GM21515 (cell line): Measurements from ENCODE around the gene DLG4.
"Not testable (repeated sequence)": the region's sequence is repeated elsewhere in the genome, so short reads cannot be mapped to it uniquely, and the experiment has no call there.

Experiments used
- ATAC-seq: cut with Tn5 transposase; IDR thresholded peaks from one replicate; pipeline ENCODE4 v1.9.1; 2021; ENCODE audit not compliant: unreplicated experiment

DLG4 gene

DNA sequence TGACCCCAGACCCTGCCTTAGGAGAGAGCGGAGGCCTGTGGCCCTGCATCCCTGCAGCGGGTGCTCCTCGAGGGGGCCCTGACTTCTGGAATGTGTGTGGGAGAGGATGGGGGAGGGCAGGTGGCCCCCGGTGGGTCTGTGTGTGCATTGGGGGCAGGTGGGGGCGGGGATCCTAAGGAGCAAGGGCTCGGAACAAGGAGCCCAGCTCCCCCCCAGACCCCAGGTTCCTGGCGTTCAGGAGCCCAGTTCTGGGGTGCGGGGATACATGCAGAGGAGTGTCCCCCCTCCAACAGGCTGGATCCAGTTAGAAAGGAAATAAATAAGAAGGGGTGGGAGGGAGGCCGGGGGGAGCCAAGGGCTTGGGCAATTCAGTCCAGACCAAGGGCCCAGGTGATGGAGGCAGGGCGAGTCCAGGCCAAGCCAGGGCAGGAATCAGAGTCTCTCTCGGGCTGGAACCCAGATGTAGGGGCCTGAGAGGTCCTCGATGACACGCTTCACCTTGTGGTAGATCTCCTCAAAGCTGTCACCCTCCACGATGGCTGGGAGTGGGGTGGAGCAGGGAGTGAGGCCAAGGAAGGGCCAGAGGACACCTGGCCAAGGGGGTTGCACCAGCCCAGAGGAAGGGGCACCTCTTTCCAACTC, 29.2 kb downstream of the DLG4 start:
- no peak for ATAC-seq

DNA sequence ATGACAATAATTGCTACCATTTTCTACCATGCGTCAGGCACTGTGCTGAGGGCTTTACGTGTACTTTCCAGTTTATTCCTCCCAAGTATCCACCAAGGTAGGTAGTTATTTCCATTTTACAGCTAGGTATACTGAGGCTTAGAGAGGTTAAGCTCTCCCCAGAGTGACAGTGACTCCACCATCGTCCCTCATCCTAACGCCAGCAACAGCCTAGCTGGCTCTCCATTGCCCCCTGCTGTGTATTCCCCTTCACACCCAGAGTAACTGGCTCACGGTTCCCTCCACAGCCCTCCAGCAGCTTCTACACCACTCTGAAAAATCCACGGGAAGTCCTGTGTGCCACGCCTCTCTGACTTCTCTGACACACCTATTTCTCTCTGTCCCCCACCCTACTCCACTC, 33.4 kb downstream of the DLG4 start:
- ATAC-seq, result no peak

DNA sequence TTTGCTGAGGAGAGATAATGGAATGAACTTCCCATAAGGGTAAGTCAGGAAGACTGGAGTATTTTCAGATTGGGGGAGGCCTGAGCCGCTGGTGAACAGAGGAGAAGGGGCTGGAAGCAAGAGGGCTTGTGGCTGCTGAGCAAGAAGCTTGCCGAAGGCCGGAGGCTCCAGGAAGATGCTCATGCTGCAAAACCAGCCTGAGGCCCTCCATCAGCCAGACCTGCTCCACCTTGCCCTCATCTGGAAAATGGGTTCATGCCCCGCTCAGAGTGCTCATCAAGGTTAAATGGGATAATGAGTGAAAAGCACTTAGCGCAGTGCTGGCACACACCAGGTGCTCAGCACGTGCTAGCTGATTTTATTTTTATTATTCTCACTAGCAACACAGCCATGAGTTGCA, 35.0 kb downstream of the DLG4 start:
- no peak for ATAC-seq

DNA sequence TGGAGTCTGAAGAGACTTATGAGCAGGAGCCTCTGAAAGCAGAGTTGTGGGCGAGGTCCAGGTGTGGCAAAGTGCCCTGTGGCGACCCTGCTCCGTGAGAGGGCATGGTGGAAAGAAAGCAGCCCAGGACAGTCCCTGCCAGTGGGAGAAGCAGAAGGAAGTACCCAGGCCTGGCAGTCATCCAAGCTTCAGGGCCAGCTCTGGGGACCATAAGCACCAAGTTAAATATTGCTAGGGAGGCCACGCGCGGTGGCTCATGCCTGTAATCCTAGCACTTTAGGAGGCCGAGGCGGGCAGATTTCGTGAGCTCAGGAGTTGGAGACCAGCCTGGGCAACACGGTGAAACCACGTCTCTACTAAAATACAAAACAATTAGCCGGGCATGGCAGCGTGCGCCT, 35.5 kb downstream of the DLG4 start:
- ATAC-seq, result no peak

DNA sequence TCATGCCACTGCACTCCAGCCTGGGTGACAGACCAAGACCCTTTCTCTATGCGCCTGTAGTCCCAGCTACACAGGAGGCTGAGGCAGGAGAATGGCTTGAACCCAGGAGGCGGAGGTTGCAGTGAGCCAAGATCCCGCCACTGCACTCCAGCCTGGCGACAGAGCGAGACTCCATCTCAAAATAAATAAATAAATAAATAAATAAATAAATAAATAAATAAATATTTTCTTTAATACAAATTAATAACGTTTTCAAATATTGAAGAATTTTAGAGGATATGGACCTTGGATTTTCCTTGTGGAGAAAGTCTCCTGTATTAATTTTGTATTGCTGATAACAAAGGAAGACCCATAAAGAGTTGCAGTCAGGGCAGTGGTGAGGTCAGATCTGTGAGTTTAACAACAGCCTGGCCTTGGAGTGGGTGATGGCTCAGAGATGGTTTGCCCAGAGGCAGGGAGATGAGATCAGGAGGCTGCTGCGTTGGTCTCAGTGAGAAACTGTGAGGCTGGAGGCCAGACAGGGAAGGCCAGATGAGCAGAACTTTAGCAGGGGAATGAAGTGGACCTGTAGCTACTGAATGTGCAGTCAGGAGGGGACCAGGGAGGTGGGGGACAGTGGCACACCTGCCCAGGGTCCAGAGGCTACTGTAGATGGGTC, 36.1 kb downstream of the DLG4 start:
- no peak for ATAC-seq

DNA sequence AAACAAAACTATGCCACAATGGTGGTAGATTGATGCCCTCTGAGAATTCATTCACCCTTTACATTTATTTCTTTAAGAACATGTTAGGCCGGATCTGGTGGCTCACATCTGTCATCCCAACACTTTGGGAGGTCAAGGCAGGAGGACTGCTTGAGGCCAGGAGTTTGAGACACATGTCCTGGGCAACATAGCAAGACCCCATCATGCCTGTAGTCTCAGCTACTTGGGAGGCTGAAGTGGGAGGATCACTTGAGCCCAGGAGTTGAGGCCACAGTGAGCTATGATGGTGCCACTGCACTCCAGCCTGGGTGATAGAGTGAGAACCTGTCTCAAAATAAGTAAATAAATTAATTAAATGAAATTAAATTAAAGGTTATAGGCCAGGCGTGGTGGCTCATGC, 37.5 kb downstream of the DLG4 start:
- not testable (repeated sequence) for ATAC-seq

DNA sequence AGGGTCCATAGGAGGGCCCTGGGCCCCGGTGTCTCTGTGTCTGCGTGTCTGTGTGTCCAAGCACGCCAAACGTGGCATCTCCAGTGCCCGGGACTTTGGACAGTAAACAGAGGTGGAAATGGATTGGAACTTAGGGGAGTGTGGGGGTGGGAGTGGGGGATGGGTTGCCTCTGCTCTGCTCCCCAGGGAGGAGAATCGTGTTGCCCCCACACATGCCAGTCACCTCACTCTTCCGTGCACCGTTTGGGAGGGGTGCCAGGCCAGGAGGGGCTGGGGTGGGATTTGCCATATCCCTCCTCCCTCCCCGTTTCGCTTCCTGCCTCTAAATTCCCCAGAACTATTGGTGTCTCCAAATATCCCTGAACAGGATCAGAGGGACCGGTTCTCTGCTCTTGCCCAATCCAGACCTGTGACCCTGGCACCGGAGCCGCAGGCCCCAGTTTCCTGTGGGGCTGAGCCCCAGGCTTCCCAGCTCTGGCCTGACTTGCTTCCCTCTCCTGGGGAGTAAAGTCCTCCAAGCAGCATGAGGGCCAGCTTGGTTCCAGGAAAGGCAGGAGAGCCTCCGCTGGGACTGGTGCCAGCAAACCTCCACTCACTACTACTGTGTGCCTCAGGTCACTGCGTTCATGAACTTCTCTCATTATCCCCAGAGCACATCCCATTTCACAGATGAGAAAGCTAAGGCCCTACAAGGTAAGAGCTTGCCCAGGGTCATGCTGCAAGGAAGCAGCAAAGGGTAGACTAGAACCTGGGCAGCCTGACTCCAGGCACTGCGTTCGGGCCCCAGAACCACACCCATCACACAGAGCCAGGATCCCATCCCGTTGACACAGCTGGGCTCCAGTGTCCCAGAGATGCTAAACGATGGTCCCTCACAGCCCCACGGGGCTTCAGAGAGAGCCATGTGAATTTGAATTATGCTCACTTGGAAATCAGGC, 40.0 kb downstream of the DLG4 start, which contains the start of gene ASGR1:
ASGR1 (minus strand) TSS at position 54 of the 938 bp plus-strand sequence. CDS start 807 bp downstream, outside the sequence.
- no peak for ATAC-seq

DNA sequence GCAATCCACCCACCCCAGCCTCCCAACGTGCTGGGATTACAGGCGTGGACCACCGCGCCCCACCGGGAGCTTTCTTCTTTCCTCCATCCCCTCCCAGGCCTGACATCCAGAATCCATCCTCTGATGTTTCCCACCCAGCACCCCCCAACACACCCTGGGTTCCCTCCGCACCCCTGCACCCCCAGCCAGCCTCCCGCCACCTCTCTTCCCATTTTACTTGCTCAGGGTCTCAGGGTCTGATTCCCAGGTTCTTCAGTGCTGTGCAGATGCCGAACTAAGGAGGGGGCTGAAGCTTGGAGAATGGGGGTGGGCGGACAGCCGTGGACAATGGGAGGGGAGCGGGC, 40.7 kb downstream of the DLG4 start:
- ATAC-seq, result no peak

DNA sequence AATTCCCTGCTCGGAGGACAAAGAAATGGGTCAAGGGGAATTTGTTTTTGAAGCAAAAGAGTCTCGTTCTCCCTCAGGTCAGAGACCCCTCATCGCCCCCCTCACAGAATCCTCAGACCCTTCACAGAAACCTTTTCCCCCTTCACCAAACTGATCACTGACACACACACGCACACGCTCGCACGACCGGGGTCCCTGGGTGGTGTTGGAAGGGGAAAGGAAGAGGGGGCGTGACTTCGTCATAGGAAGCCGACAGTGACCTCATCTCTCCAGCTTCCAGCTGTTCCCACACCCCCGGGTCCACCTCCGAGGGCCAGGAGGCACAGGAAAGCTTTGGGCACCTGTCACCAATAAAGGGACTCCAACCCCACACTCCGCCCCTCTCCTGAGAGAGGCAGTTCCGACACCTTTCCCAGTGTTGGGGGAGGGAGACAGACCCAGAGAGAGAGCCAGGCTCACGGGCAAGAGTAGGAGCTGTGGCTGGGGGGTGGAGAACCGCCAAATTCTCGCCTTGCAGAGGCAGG, 41.6 kb downstream of the DLG4 start:
- no peak for ATAC-seq

DNA sequence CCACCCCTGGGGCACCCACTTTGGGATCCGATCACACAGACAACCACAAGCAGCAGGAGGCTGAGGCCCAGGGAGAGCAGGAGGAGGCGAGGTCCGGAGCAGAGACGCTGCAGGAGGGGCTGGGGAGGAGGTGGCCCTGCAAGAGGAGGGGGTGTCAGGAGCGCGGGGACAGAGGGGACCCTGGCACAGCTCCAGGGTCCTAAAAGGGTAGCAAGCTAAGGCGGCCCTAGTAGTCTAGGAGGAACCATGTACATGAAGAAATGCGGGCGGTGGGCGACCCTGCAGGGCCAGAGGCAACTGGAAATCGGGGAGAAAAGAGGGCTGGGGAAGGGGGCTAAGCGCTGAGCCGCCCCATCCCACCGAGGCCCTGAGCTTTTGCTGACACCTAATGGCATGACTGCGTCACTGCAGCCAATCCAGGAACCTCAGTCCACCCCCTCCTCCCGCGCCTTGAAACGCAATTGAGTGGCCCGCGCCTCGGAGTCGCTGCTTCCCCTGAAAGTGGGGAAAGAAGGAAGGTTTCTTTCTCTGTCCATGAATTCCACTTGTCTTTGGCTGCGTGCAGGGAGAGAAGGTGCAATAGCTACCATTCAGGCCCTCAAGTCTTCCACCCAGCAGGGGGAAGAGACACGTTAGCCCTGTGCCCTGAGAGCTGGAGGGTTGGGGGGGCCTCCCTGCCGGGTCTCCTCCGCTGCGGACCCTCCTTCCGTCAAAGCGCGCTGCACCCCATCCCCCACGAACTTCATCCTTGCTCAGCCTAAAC, 42.3 kb downstream of the DLG4 start:
- no peak for ATAC-seq

DNA sequence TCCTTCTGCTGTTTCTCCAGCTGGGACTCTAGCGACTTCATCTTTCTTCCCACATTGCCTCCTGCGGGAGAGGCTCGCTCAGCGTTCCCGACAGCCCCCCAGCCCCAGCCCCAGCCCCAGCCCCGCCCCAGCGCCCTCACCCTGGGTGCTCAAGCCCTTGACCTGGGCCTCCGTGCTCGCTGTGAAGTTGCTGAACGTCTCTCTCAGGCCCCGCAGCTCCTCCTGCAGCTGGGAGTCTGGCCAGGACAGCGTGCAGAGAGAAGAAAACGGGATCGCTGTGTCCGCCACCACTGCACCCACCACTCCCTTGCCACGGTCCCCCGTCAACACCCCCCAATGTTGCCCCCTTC, 42.8 kb downstream of the DLG4 start:
- no peak for ATAC-seq

DNA sequence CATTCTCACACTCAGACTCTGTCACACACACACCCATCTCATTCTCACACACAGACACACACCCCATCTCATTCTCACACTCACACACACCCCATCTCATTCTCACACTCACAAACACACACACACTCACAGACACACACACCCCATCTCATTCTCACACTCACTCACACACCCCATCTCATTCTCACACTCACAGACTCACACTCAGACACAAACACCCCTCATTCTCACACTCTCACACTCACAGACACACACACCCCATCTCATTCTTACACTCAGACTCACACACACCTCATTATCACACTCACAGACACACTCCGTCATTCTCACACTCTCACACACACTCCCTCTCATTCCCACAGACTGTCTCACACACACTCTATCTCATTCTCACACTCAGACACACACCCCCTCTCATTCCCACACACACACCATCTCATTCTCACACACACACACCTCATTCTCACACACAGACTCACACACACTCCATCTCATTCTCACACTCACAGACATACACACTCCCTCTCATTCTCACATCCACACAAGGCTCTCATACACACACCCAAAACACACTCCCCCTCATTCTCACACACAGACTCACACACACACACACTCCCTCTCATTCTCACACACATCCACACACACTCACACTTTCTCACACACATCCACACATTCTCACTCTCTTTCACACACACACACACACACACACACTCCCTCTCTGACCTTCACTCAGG, 43.4 kb downstream of the DLG4 start:
- no peak for ATAC-seq

DNA sequence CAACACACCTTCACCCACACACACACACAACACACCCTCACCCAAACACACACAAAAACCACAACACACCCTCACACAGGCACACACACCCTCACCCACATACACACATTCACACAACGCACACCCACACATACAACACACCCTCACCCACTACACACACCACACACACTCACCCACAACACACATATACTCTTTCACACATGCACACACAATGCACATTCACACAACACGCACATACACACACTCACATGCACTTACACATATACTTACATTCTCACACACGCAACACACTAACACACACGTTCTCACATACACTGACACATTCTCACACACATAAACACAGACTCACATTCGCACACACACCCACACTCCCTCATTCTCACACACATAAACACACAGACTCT, 44.3 kb downstream of the DLG4 start:
- no peak for ATAC-seq

DNA sequence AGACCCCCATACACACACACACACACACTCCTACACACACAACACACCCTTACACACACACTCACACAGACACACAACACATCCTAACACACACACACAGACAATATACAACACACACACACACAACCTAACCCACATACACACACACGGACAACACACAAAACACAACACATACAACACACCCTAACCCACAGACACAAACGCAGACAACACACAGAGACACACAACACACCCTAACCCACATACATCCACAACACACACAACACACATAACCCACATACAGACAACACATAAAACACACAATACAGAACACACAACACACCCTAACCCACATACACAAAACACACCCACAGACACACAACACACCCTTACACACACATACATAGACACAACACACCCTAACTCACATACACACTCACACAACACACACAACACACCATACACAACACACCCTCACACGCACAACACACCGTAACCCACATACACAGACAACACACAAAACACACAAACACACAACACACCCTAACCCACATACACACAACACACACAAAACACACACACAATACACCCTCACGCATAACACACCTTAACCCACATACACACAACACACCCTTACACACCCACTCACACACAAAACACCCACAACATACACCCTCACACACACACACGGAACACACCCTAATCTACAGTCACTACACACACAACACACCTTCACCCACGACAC, 44.9 kb downstream of the DLG4 start:
- no peak for ATAC-seq

DNA sequence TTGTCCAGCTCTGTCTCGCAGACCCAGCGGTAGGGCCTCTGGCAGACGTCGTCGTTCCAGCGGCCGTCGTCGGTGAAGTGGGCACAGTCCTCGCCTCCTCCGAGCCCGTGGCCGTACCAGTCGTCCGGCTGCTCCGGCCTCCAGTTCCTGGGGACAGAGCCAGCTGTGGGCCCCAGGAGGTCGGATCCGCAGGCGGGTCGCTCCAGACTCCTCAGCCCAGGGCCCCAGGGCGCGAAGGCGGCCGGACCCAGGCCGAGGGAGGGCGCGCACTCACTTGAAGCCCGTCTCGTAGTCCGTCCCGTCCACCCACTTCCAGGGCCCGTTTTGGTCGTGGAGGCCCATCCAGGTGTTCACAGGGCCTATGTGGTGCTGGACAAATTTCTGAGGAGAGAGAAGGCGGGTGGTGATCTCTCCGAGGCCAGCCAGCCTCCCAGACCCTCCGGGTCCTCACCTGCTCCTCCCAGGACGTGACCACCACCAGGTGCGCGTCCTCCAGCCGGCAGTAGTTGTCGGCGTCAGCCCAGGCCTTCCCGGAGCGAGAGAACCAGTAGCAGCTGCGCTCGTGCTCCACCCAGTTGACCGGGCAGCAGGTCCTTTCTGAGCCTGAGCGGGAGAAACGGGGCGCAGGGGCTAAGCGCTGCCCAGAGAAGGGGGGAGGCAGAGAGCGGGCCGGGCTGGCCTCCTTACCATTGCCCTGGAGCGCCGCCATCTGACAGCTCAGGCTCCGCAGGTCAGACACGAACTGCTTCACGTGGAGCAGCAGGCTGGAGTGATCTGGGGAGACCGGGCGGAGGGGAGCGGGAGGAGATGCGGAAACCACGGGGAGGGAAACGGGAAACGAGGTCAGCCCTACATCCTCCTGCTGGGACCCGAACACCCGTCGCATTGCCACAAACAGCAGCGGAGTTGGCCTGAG, 45.7 kb downstream of the DLG4 start:
- no peak for ATAC-seq

DNA sequence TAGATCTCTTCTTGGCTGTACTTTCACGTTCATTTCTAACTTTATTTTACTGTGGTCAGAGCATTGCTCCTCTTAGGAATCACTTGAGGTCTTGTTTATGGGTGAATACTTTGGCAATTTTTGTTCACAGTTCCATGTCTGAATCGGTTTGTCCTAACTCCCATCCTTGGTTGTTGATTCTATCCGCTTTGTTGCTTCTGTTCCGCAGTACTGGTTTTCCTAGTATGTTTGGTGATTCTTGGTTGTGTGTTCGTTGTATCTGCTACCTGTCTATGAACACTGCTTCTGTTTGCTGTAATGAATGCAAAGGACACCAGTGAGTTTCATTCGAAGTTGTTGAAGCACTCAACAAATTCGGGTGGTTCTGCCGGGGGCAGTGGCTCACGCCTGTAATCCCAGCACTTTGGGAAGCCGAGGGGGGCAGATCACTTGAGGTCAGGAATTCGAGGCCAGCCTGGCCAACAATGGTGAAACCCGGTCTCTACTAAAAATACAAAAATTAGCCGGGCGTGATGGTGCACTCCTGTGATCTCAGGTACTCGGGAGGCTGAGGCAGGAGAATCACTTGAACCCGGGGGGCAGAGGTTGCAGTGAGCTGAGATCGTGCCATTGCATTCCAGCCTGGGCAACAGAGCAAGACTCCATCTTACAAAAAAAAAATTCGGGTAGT, 47.0 kb downstream of the DLG4 start:
- not testable (repeated sequence) for ATAC-seq

DNA sequence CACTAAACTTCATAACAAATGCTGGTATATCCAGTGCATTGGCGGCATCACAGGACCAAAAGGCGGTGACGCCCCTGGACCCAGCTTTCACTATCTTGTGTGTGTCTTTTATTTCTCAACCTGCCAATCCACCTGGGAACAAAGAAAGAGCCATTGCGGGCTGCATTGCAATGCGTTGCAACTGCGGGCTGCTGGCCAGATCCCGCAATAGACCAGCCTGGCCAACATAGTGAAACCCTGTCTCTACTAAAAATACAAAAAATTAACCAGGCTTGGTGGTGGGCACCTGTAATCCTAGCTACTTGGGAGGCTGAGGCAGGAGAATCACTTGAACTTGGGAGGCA, 50.1 kb downstream of the DLG4 start:
- not testable (repeated sequence) for ATAC-seq
